ENCODE results near the gene ZNF750. TPM values are rescaled to one million over a fixed set of nuclear protein-coding genes. Genes with fewer than 3 reads are reported as not detected.

The ZNF750 gene
- total and polyA plus RNA-seq, 2 of the 13 experiments (the other 11 are each of a cell fraction or from before 2014, with no cell fraction given), result not detected

DNA sequence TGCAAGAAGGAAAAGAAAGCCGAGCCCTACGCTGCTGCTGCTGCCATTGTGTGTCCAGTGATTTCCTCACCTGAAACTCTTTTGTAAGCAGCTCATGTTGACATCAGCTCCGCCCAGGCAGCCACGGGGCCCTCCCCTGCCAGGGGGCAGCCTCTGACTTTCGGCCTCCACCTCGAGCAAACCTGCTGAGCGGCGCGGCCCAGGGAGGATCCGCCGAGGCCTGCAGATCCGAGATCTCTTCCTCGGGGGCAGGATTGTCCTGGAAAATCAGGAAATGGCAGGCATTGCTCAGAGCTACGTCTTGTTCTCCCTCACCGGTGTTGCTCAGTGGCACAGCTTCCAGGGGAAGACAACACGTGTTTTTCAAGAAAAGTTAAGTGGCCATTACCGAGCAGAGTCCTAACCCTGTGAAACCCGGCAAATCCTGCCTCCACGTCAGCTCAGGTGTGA is 35.6 kb upstream of the ZNF750 start (continued):
- TF ChIP-seq ZNF788 (CRISPR knock-in tag; IDR thresholded peaks at IDR 0.05; ENCODE audit: borderline replicate concordance) (no peak), ZFX (CRISPR knock-in tag; IDR thresholded peaks at IDR 0.05; ENCODE audit: low read depth) (peak; percentile 82), ZNF589 (CRISPR knock-in tag; conservative IDR thresholded peaks at IDR 0.05) (no peak), ZNF101 (CRISPR knock-in tag; IDR thresholded peaks at IDR 0.05; ENCODE audit: borderline replicate concordance, low read depth) (no peak), ZNF615 (CRISPR knock-in tag; IDR thresholded peaks at IDR 0.05; ENCODE audit: borderline replicate concordance) (no peak), ZNF766 (CRISPR knock-in tag; IDR thresholded peaks at IDR 0.05; ENCODE audit: borderline replicate concordance) (no peak), SALL1 (CRISPR knock-in tag; IDR thresholded peaks at IDR 0.05) (peak; percentile 43; the same call in 1 of the 2 replicates), FOXC1 (CRISPR knock-in tag; IDR thresholded peaks at IDR 0.05; ENCODE audit: borderline replicate concordance) (no peak), SPEN (CRISPR knock-in tag; IDR thresholded peaks at IDR 0.05; ENCODE audit: low read depth) (peak; percentile 29; the same call in 1 of the 2 replicates), ZFY (CRISPR knock-in tag; IDR thresholded peaks at IDR 0.05) (peak; percentile 70), KLF12 (CRISPR knock-in tag; IDR thresholded peaks at IDR 0.05; ENCODE audit: borderline replicate concordance) (no peak), ZNF768 (CRISPR knock-in tag; IDR thresholded peaks at IDR 0.05) (peak; percentile 54; the same call in 1 of the 2 replicates), RNF2 (conservative IDR thresholded peaks at IDR 0.05; ENCODE audit: low read depth) (no peak), PHF8 (CRISPR knock-in tag; IDR thresholded peaks at IDR 0.05) (peak; percentile 38), ZNF557 (CRISPR knock-in tag; IDR thresholded peaks at IDR 0.05) (no peak), MYC (CRISPR knock-in tag; IDR thresholded peaks at IDR 0.05; ENCODE audit: borderline replicate concordance) (peak; percentile 70; the same call in 1 of the 2 replicates), ZNF256 (CRISPR knock-in tag; conservative IDR thresholded peaks at IDR 0.05) (no peak)
- TF ChIP-seq, protein P1, sequence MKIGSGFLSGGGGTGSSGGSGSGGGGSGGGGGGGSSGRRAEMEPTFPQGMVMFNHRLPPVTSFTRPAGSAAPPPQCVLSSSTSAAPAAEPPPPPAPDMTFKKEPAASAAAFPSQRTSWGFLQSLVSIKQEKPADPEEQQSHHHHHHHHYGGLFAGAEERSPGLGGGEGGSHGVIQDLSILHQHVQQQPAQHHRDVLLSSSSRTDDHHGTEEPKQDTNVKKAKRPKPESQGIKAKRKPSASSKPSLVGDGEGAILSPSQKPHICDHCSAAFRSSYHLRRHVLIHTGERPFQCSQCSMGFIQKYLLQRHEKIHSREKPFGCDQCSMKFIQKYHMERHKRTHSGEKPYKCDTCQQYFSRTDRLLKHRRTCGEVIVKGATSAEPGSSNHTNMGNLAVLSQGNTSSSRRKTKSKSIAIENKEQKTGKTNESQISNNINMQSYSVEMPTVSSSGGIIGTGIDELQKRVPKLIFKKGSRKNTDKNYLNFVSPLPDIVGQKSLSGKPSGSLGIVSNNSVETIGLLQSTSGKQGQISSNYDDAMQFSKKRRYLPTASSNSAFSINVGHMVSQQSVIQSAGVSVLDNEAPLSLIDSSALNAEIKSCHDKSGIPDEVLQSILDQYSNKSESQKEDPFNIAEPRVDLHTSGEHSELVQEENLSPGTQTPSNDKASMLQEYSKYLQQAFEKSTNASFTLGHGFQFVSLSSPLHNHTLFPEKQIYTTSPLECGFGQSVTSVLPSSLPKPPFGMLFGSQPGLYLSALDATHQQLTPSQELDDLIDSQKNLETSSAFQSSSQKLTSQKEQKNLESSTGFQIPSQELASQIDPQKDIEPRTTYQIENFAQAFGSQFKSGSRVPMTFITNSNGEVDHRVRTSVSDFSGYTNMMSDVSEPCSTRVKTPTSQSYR (CRISPR knock-in tag; IDR thresholded peaks at IDR 0.05; ENCODE audit: borderline replicate concordance), result no peak
- TF ChIP-seq, protein P2, sequence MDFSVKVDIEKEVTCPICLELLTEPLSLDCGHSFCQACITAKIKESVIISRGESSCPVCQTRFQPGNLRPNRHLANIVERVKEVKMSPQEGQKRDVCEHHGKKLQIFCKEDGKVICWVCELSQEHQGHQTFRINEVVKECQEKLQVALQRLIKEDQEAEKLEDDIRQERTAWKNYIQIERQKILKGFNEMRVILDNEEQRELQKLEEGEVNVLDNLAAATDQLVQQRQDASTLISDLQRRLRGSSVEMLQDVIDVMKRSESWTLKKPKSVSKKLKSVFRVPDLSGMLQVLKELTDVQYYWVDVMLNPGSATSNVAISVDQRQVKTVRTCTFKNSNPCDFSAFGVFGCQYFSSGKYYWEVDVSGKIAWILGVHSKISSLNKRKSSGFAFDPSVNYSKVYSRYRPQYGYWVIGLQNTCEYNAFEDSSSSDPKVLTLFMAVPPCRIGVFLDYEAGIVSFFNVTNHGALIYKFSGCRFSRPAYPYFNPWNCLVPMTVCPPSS (IDR thresholded peaks at IDR 0.05), result no peak
- TF ChIP-seq, protein P3, sequence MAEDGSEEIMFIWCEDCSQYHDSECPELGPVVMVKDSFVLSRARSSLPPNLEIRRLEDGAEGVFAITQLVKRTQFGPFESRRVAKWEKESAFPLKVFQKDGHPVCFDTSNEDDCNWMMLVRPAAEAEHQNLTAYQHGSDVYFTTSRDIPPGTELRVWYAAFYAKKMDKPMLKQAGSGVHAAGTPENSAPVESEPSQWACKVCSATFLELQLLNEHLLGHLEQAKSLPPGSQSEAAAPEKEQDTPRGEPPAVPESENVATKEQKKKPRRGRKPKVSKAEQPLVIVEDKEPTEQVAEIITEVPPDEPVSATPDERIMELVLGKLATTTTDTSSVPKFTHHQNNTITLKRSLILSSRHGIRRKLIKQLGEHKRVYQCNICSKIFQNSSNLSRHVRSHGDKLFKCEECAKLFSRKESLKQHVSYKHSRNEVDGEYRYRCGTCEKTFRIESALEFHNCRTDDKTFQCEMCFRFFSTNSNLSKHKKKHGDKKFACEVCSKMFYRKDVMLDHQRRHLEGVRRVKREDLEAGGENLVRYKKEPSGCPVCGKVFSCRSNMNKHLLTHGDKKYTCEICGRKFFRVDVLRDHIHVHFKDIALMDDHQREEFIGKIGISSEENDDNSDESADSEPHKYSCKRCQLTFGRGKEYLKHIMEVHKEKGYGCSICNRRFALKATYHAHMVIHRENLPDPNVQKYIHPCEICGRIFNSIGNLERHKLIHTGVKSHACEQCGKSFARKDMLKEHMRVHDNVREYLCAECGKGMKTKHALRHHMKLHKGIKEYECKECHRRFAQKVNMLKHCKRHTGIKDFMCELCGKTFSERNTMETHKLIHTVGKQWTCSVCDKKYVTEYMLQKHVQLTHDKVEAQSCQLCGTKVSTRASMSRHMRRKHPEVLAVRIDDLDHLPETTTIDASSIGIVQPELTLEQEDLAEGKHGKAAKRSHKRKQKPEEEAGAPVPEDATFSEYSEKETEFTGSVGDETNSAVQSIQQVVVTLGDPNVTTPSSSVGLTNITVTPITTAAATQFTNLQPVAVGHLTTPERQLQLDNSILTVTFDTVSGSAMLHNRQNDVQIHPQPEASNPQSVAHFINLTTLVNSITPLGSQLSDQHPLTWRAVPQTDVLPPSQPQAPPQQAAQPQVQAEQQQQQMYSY (CRISPR knock-in tag; IDR thresholded peaks at IDR 0.05), result no peak
- TF ChIP-seq, protein P4, sequence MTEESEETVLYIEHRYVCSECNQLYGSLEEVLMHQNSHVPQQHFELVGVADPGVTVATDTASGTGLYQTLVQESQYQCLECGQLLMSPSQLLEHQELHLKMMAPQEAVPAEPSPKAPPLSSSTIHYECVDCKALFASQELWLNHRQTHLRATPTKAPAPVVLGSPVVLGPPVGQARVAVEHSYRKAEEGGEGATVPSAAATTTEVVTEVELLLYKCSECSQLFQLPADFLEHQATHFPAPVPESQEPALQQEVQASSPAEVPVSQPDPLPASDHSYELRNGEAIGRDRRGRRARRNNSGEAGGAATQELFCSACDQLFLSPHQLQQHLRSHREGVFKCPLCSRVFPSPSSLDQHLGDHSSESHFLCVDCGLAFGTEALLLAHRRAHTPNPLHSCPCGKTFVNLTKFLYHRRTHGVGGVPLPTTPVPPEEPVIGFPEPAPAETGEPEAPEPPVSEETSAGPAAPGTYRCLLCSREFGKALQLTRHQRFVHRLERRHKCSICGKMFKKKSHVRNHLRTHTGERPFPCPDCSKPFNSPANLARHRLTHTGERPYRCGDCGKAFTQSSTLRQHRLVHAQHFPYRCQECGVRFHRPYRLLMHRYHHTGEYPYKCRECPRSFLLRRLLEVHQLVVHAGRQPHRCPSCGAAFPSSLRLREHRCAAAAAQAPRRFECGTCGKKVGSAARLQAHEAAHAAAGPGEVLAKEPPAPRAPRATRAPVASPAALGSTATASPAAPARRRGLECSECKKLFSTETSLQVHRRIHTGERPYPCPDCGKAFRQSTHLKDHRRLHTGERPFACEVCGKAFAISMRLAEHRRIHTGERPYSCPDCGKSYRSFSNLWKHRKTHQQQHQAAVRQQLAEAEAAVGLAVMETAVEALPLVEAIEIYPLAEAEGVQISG (CRISPR knock-in tag; IDR thresholded peaks at IDR 0.05), result peak; percentile 34; the same call in 1 of the 2 replicates
